HUES48 (cell line): ENCODE measurements around the gene PLD3.

ENCODE experiments used
- H3K27ac ChIP-seq: one replicate; pipeline ENCODE4 v1.7.0; 2013; ENCODE audit warnings: low read depth, low read length, inconsistent platforms
- H3K27me3 ChIP-seq: 2 replicates; pipeline ENCODE4 v1.6.1; 2013; ENCODE audit warnings: mild to moderate bottlenecking, low read length; ENCODE audit not compliant: control insufficient read depth, insufficient read depth
- H3K36me3 ChIP-seq: 2 replicates; pipeline ENCODE4 v1.6.1; 2013; ENCODE audit warnings: low read length; ENCODE audit not compliant: control insufficient read depth, insufficient read depth
- H3K4me1 ChIP-seq: 2 replicates; pipeline ENCODE4 v1.6.1; 2013; ENCODE audit warnings: mild to moderate bottlenecking, low read length; ENCODE audit not compliant: control insufficient read depth, insufficient read depth
- H3K4me3 ChIP-seq: 2 replicates; pipeline ENCODE4 v1.5.1; 2013; ENCODE audit warnings: mild to moderate bottlenecking, low read depth, low read length
- H3K9ac ChIP-seq: 2 replicates; pipeline ENCODE4 v1.6.1; 2013; ENCODE audit warnings: mild to moderate bottlenecking, low read depth, low read length, moderate library complexity
- H3K9me3 ChIP-seq: 2 replicates; pipeline ENCODE4 v1.6.1; 2013; ENCODE audit warnings: low read length; ENCODE audit not compliant: control insufficient read depth, insufficient read depth

Gene PLD3, protein sequence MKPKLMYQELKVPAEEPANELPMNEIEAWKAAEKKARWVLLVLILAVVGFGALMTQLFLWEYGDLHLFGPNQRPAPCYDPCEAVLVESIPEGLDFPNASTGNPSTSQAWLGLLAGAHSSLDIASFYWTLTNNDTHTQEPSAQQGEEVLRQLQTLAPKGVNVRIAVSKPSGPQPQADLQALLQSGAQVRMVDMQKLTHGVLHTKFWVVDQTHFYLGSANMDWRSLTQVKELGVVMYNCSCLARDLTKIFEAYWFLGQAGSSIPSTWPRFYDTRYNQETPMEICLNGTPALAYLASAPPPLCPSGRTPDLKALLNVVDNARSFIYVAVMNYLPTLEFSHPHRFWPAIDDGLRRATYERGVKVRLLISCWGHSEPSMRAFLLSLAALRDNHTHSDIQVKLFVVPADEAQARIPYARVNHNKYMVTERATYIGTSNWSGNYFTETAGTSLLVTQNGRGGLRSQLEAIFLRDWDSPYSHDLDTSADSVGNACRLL

DNA sequence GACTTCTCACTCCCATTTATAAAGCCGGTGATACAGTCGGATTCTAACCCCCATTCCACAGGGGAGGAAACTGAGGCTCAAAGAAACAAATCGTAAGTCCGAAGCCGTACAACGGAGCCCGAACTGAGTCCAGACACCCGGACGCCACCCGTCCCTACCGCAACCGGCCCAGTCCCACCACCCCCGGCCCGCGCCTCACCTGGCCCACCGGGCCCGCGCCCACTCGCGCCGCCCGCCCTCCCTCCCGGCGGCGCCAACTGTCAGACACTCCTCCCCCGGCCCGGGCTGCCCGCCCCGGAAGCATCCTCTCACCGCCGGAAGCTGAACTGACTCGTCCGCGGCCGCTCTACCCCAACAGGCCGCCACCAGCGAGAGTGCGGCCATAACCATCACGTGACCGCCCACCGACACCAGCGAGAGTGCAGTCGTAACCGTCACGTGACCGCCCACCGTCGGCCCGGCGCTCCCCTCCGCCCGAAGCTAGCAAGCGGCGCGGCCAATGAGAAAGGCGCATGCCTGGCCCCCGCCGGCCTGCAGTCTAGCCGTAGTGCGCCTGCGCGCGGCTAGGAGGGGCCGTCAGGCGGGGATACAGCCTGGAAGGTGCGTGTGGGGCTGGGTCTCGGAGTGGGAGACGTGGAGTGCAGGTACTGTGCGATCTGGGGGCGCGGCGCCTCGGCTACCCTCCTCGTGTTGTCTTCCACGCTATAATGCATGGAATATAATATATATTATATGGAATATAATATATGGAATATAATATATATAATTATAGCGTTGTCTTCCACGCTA, at the start of gene PLD3, which contains the start of gene C19orf47:
Gene PLD3 (plus strand): TSS at position 571 of the 789 bp plus-strand sequence. CDS start 17,789 bp downstream, outside the sequence.
Gene C19orf47 (minus strand): TSS at position 273 of the 789 bp plus-strand sequence. CDS start 6,540 bp downstream, outside the sequence.
- H3K27ac ChIP-seq, result peak within 1 kb of the TSS; percentile 56
- peaks cover 3% of the 10 kb centered on the region; the same call in 1 of the 2 replicates for H3K4me1 ChIP-seq
- H3K27me3 ChIP-seq, result no peaks in the 10 kb centered on the region

DNA sequence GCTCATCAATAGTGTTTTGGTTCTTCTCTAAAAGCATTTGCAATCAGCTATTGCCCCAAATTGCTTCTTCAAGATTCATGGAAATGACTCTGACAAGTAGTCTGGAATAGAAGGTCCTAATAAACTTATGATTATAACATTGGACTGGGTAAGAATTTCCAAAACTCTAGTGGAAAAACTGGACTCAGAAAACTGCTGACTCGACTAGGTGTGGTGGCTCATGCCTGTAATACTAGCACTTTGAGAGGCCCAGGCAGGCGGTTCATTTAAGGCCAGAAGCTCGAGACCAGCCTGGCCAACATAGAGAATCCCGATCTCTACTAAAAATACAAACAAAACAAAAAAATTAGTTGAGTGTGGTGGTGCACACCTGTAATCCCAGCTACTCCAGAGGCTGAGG, 47.8 kb upstream of the PLD3 start:
- Histone ChIP-seq H3K9ac (no peak overlapping the region), H3K9me3 (no peaks in the 10 kb centered on the region), H3K36me3 (no peaks in the 10 kb centered on the region), H3K4me1 (no peaks in the 10 kb centered on the region), H3K27me3 (no peaks in the 10 kb centered on the region), H3K27ac (no peak overlapping the region), H3K4me3 (no peak overlapping the region)

More for the DNA sequence above, at the start of gene PLD3, which contains the start of gene C19orf47:
- peak within 1 kb of the TSS; percentile 98 for H3K4me3 ChIP-seq
- no peaks in the 10 kb centered on the region for H3K9me3 ChIP-seq
- no peaks in the 10 kb centered on the region for H3K36me3 ChIP-seq
- peak within 1 kb of the TSS; percentile 78 for H3K9ac ChIP-seq

DNA sequence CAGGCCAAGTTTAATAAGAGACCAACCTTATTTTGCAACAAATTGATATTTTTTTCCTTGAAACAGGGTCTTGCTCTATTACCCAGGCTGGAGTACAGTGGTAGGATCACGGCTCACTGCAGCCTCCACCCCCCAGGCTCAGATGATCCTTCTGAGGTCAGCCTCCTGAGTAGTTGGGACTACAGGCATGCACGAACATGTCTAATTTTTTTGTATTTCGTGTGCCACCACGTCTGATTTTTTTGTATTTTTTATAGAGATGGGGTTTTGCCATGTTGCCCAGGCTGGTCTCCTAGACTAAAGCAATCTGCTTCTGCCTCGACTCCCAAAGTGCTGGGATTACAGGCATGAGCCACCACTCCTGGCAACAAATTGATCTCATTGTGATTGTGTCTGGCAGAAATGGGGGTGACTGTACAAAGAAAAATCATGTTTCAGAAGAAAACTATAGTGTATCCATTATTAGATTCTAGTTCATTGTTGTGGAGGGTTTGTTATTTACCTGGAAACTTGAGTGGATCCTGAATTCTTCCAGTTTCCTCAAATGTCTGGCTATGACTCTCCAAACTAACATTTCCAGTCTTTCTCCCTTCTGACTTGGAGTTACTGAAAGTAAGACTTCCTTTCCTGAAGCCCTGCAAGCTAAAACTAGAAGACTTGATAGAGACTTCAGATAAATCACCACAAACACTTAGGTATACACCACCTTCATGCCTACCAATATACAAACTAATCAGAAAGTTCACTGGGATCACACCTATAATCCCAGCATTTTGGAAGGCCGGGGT, 46.1 kb upstream of the PLD3 start:
- no peak overlapping the region for H3K4me3 ChIP-seq
- no peak overlapping the region for H3K27ac ChIP-seq
- no peaks in the 10 kb centered on the region for H3K4me1 ChIP-seq
- no peaks in the 10 kb centered on the region for H3K27me3 ChIP-seq
- H3K9ac ChIP-seq, result no peak overlapping the region
- no peaks in the 10 kb centered on the region for H3K9me3 ChIP-seq
- no peaks in the 10 kb centered on the region for H3K36me3 ChIP-seq

DNA sequence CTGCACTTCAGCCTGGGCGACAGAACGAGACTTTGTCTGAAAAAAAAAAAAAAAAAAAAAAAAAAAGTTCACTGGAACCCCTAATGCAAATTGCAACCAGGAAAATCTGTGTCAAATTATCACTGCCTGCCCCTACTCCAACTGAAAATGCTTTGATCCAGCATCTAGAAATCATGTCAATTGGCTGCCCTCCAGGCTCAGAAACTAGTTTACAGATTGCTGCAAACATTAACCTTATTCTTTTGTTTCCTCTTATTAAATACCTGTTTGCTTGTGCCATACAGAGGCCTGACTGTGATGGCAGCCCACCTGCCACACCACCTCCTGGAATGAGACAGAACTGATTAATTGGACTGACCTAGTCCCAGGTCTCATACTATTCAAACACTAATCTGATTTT, 44.7 kb upstream of the PLD3 start:
- Histone ChIP-seq H3K27ac (no peak overlapping the region), H3K36me3 (no peaks in the 10 kb centered on the region), H3K9ac (no peak overlapping the region), H3K9me3 (no peaks in the 10 kb centered on the region), H3K4me3 (no peak overlapping the region), H3K27me3 (no peaks in the 10 kb centered on the region), H3K4me1 (no peaks in the 10 kb centered on the region)

DNA sequence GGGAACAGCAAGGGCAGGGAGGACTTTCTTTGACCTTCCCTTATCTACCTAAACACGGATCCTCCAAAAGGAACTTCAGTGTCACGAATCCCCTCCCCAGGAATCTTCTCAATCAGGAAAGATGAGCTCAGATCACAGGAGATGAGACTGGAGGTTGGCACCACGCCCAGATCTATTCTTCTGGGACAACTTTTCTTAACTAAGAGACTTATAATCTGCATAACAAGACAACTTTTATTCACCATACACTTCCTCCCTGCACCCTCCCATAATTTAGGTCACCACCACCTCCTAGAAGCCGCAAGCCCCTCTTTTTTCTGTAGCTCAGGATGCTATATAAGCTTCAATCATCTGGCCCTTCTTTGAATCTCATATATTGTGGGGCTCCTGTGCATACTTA, 44.2 kb upstream of the PLD3 start:
- Histone ChIP-seq H3K9me3 (no peaks in the 10 kb centered on the region), H3K9ac (no peak overlapping the region), H3K4me3 (no peak overlapping the region), H3K4me1 (no peaks in the 10 kb centered on the region), H3K27ac (no peak overlapping the region), H3K36me3 (no peaks in the 10 kb centered on the region), H3K27me3 (no peaks in the 10 kb centered on the region)

DNA sequence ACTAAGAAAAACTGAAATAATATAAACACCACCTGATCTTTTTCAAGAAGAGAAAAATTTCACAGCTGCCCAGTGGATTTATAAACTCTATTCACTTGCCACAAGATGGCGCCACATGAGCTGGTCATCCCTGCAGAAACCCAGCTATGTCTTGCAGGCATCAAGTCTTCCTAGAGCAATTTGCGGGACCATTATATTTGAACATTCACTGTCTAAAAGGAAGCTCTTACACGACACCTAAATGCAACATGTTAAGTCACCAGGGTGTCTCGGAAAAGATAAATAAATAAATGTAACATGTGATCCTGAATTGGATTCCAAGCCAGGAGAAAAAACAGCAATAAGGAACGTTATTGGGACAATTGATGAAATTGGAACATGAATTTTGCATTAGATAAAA, 43.1 kb upstream of the PLD3 start:
- H3K27me3 ChIP-seq, result no peaks in the 10 kb centered on the region
- H3K9ac ChIP-seq, result no peak overlapping the region
- no peaks in the 10 kb centered on the region for H3K36me3 ChIP-seq
- no peak overlapping the region for H3K27ac ChIP-seq
- H3K9me3 ChIP-seq, result no peaks in the 10 kb centered on the region
- no peaks in the 10 kb centered on the region for H3K4me1 ChIP-seq
- no peak overlapping the region for H3K4me3 ChIP-seq

DNA sequence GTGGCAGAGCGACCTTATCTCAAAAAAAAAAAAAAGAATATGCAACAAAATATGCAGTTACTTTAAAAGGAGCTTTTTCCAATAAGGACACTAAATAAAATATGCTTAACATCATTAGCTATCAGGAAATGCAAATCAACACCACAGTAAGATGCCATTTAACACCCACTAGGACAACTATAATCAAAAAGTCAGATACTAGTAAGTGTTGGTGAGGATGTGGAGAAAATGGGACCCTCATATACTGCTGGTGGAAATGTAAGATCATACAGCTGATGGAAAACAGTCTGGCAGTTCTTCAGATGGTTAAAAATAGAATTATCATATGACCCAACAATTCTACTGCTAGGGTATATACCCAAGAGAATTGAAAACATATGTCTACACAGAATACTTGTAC, 38.8 kb upstream of the PLD3 start:
- Histone ChIP-seq H3K9ac (no peak overlapping the region), H3K4me3 (no peak overlapping the region), H3K27ac (no peak overlapping the region), H3K4me1 (no peaks in the 10 kb centered on the region), H3K36me3 (no peaks in the 10 kb centered on the region), H3K27me3 (no peaks in the 10 kb centered on the region), H3K9me3 (no peaks in the 10 kb centered on the region)

DNA sequence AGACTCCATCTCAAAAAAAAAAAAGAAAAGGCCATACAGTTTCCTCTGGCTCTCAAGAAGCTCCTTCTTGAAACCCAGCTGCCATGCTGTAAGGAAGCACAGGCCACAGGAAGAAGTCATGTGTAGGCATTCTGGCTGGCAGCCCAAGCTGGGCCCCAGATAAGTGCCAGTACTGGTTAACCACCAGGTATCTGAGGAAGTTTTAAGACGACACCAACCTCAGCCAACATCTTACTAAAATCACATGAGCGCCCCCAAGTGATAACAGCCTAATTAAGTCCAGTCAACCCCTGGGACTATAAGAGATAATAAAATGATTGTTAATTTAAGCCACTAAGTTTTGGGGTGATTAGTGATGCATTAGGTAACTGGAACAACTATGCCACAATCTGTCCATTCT, 36.0 kb upstream of the PLD3 start:
- no peaks in the 10 kb centered on the region for H3K27me3 ChIP-seq
- H3K9ac ChIP-seq, result no peak overlapping the region
- H3K4me3 ChIP-seq, result no peak overlapping the region
- H3K4me1 ChIP-seq, result no peaks in the 10 kb centered on the region
- H3K27ac ChIP-seq, result no peak overlapping the region
- H3K36me3 ChIP-seq, result no peaks in the 10 kb centered on the region
- no peaks in the 10 kb centered on the region for H3K9me3 ChIP-seq

DNA sequence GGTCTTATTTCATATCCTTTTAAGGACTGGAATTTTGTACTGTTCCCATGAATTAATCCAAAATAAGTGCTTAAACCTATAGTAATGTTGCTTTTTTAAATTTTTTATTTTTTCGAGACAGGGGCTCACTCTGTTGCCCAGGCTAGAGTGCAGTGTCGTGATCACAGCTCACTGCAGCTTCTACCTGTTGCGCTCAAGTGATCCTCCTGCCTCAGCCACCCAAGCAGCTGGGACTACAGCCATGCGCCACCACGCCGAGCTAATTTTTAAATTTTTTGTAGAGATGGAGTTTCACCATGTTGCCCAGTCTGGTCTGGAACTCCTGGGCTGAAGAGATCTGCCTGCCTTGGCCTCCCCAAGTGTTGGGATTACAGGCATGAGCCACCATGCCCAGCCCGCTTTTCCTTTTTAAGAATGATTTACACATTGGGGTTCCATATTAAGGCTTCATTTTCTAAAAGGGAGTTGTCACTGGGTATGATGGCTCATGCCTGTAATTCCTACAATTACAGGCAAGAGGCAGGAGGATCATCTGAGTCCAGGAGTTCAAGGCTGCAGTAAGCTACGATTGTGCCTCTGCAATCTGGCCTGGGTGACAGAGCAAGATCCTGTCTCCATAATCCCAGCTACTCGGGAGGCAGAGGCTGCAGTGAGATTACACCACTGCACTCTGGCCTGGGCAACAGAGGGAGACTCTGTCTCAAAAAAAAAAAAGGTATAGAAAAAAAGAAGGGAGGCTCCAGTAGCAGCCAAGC, 35.1 kb upstream of the PLD3 start:
- Histone ChIP-seq H3K4me3 (no peak overlapping the region), H3K27ac (no peak overlapping the region), H3K4me1 (no peaks in the 10 kb centered on the region), H3K36me3 (no peaks in the 10 kb centered on the region), H3K9ac (no peak overlapping the region), H3K9me3 (no peaks in the 10 kb centered on the region), H3K27me3 (no peaks in the 10 kb centered on the region)

DNA sequence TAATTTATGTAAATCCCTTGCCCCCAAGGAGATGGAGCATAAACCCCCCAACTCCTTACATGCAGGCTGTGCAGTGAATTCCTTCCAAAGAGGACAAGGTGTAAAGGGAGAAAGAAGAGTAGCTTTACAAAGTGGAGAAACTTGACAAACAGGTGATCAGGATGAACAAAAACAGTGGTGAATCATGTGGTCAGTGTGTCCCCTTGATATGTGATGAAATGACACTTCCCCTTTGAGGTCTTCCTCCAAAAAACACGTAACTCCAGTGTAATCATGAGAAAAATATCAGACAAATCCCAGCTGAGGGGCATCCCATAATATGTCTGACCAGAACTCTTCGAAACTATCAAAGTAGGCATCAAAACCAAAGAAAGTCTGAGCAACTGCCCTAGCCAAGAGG, 33.8 kb upstream of the PLD3 start:
- Histone ChIP-seq H3K4me1 (no peaks in the 10 kb centered on the region), H3K27me3 (no peaks in the 10 kb centered on the region), H3K9ac (no peak overlapping the region), H3K4me3 (no peak overlapping the region), H3K9me3 (no peaks in the 10 kb centered on the region), H3K36me3 (0 out of 2 replicates have a peak, but pooled peaks cover 4% of the 10 kb centered on the region), H3K27ac (no peak overlapping the region)
